ENCODE measurements around the gene SLC7A6.

The SLC7A6 gene

DNA sequence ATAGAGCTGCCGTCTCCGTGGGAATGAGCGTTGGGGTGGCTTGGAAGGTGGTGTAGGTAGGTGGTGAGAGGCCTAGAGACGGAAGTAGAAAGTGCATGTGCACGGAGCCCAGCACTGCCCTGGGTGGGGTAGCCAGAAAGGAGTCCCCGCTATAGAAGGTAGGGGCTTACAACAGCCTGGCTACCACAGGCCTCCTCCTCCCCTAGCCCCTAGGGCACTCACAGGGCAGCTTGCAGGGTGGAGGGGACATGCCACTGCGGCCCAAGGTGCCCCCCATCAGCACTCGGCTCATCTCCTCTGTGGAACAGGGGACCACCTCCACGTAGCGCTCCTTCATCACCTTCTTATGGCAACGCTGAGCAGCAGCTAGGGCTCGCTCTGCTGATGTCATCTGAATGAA lies 33.4 kb upstream of the SLC7A6 start:
- Mint-ChIP-seq H3K27ac (peak overlapping the region; percentile 63), H3K4me1 (ENCODE audit: low read depth) (peaks cover 29% of the 10 kb centered on the region), H3K36me3 (ENCODE audit: low read depth) (peaks cover 13% of the 10 kb centered on the region), H3K4me3 (no peak overlapping the region), H3K9me3 (no peaks in the 10 kb centered on the region), H3K27me3 (ENCODE audit: low read depth) (no peaks in the 10 kb centered on the region)

DNA sequence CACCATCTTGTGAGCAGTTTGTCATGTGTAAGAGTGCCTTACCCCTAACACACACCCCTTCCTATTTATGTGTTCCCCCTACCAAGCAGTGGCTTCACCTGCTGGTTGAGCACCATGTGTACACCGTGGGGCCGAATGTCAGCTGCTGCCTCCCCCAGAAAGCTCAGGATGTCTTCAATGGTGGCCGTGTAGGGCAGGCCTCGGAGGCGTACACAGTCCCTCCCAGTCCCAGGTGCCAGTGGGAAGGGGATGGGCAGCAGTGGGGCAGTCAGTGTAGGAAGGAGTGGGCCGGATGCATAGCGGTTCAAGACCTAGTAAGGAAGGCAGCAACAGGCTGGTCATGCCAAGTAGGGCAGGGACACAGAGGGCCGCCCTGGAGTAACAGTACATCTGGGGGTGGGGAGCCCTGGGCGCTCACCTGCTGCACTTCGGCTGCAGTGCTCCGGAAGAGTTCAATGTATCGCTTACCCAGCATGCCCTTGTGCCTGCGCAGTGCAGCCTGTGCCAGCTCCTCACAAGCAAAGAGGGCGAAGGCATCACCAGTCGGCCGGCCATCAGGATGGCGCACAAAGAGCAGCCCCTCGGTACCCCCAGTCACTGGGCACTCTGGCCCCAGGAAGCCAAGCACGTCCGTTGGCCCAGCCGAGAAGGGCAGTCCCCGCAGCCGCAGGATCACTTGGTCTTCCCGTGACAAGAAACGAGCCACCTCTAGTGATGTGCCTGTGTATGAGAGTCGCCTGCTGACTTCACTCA lies 32.8 kb upstream of the SLC7A6 start:
- H3K27me3 Mint-ChIP-seq (ENCODE audit: low read depth): no peaks in the 10 kb centered on the region
- no peaks in the 10 kb centered on the region for H3K9me3 Mint-ChIP-seq
- H3K4me3 Mint-ChIP-seq: no peak overlapping the region
- H3K4me1 Mint-ChIP-seq (ENCODE audit: low read depth): peaks cover 33% of the 10 kb centered on the region
- no peak overlapping the region for H3K27ac Mint-ChIP-seq
- H3K36me3 Mint-ChIP-seq (ENCODE audit: low read depth): peaks cover 13% of the 10 kb centered on the region

DNA sequence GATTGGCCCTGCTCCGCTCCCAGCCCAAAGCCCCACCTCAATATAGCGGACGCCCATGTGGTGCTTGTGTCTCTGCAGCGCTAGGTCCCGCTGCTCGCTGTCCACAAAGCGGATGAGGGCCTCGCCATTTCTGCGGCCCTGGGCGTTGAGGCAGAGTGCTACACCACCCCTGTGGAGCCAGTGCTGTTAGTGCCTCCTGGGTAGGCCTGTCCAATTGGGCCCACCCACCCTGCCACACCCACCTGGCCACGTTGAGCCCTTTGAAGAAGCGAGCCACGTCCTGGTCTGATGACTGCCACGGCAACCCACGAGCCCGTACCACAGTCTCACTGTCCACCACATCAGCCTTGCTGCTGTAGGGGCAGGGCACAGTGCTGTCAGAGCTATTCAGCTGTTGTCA lies 32.0 kb upstream of the SLC7A6 start:
- Mint-ChIP-seq H3K4me3 (no peak overlapping the region), H3K27ac (no peak overlapping the region), H3K36me3 (ENCODE audit: low read depth) (peaks cover 13% of the 10 kb centered on the region), H3K27me3 (ENCODE audit: low read depth) (no peaks in the 10 kb centered on the region), H3K4me1 (ENCODE audit: low read depth) (peaks cover 33% of the 10 kb centered on the region), H3K9me3 (no peaks in the 10 kb centered on the region)

- no peaks in the 10 kb centered on the region for H3K9me3 Mint-ChIP-seq
- no peak overlapping the region for H3K4me3 Mint-ChIP-seq
- H3K27me3 Mint-ChIP-seq (ENCODE audit: low read depth): peaks cover 4% of the 10 kb centered on the region
- peaks cover 32% of the 10 kb centered on the region for H3K4me1 Mint-ChIP-seq (ENCODE audit: low read depth)
- no peak overlapping the region for H3K27ac Mint-ChIP-seq
- H3K36me3 Mint-ChIP-seq (ENCODE audit: low read depth): peaks cover 13% of the 10 kb centered on the region
Observed at GRCh38 chr16:68233085-68233834, 31.1 kb upstream of the SLC7A6 start.

DNA sequence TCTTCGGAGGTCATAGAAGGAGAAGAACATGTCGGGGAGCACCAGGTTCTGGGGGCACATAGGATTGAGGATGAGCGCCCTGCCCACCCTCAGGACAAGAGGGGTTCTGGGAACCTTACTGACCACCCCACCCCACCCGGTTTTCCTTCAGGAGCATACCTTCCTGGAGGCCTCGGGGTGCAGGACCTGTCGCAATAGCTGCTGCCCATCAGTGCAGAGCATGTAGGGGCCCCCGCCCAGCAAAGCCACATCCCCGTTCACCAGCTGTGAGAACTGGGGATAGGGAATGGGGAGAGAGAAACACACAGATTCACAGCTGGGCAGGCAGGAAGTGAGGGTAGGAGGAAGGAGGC lies 30.5 kb upstream of the SLC7A6 start:
- Mint-ChIP-seq H3K4me1 (ENCODE audit: low read depth) (peaks cover 31% of the 10 kb centered on the region), H3K27ac (no peak overlapping the region), H3K27me3 (ENCODE audit: low read depth) (peaks cover 4% of the 10 kb centered on the region), H3K4me3 (no peak overlapping the region), H3K36me3 (ENCODE audit: low read depth) (peaks cover 13% of the 10 kb centered on the region), H3K9me3 (no peaks in the 10 kb centered on the region)

- Mint-ChIP-seq H3K36me3 (ENCODE audit: low read depth) (peaks cover 8% of the 10 kb centered on the region), H3K27me3 (ENCODE audit: low read depth) (peaks cover 4% of the 10 kb centered on the region), H3K9me3 (no peaks in the 10 kb centered on the region), H3K4me3 (no peak overlapping the region), H3K27ac (no peak overlapping the region), H3K4me1 (ENCODE audit: low read depth) (peaks cover 26% of the 10 kb centered on the region)
Observed at GRCh38 chr16:68234188-68235107, 29.9 kb upstream of the SLC7A6 start.

- H3K27ac Mint-ChIP-seq: no peak overlapping the region
- no peaks in the 10 kb centered on the region for H3K9me3 Mint-ChIP-seq
- peaks cover 4% of the 10 kb centered on the region for H3K27me3 Mint-ChIP-seq (ENCODE audit: low read depth)
- no peak overlapping the region for H3K4me3 Mint-ChIP-seq
- H3K36me3 Mint-ChIP-seq (ENCODE audit: low read depth): peaks cover 5% of the 10 kb centered on the region
- peaks cover 26% of the 10 kb centered on the region for H3K4me1 Mint-ChIP-seq (ENCODE audit: low read depth)
Observed at GRCh38 chr16:68235108-68235886, 29.0 kb upstream of the SLC7A6 start.

DNA sequence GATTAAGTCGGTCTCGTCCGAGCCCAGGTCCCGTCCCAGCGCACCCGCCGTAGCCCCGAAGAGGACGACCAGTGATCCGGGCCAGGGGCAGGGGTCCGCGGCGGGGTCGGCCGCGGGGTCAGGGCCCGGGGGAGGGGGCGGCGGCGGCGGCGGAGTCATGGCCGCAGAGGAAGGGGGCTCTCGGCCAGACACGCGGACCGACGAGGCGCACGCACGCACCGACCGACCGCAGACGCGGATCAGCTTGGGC lies 28.5 kb upstream of the SLC7A6 start, which contains the start of gene ESRP2:
Gene ESRP2 (minus strand): TSS at position 241 of the 250 bp plus-strand sequence. CDS start 82 bp downstream, at position 159.
- H3K4me3 Mint-ChIP-seq: peak within 1 kb of the TSS; percentile 94
- H3K4me1 Mint-ChIP-seq (ENCODE audit: low read depth): peaks cover 26% of the 10 kb centered on the region
- peaks cover 4% of the 10 kb centered on the region for H3K36me3 Mint-ChIP-seq (ENCODE audit: low read depth)
- H3K9me3 Mint-ChIP-seq: no peaks in the 10 kb centered on the region
- peaks cover 4% of the 10 kb centered on the region for H3K27me3 Mint-ChIP-seq (ENCODE audit: low read depth)
- no peak within 1 kb of the TSS for H3K27ac Mint-ChIP-seq

- Mint-ChIP-seq H3K27me3 (ENCODE audit: low read depth) (peaks cover 4% of the 10 kb centered on the region), H3K27ac (no peak overlapping the region), H3K4me3 (peak overlapping the region; percentile 94)
Observed at GRCh38 chr16:68236137-68236825, 28.0 kb upstream of the SLC7A6 start.

GRCh38 chr16:68236826-68237242 lies 27.5 kb upstream of the SLC7A6 start:
- Mint-ChIP-seq H3K27me3 (ENCODE audit: low read depth) (peaks cover 4% of the 10 kb centered on the region), H3K4me3 (peak overlapping the region; percentile 94), H3K27ac (no peak overlapping the region), H3K36me3 (ENCODE audit: low read depth) (peaks cover 4% of the 10 kb centered on the region), H3K9me3 (no peaks in the 10 kb centered on the region), H3K4me1 (ENCODE audit: low read depth) (peaks cover 26% of the 10 kb centered on the region)

More at GRCh38 chr16:68236137-68236825, 28.0 kb upstream of the SLC7A6 start:
- Mint-ChIP-seq H3K36me3 (ENCODE audit: low read depth) (peaks cover 4% of the 10 kb centered on the region), H3K9me3 (no peaks in the 10 kb centered on the region), H3K4me1 (ENCODE audit: low read depth) (peaks cover 26% of the 10 kb centered on the region)

DNA sequence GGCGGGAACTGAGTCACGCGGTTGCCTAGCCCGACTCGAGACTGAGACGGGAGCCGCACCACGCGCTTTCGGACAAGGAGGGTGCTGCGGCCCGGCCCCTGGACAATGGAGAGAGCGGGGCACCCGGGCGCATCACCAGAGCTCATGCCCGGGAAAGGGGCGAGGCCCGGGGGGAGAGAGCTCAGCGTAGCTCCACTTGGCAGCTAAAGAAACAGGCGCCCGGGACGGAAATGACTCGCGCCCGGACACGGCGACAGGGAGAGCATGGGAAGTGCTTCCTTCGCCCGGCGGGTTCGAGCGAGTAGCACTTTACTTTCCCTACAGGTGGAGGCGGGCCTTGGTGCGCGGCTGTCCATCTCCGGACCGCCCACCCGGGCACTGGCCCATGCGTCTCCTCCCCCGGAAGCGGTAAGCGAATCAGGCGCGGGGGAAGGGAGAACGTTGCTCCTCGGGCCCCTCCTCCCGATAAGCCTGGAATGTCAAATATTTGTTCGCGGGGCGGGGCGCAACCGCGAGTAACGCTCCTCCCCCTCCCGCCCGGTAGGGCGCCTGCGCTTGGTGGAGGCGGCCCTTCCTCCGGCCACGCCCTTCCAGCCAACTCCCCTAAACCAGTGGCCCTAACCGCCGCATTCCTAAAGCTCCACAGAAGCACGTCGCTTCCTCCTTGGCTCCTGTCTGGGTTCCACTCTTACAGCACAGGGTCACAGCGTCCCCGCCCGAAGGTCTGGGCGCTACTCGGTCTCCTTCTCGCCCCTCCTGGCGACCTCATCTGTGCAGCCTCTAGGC lies 26.9 kb upstream of the SLC7A6 start:
- Mint-ChIP-seq H3K36me3 (ENCODE audit: low read depth) (peaks cover 4% of the 10 kb centered on the region), H3K4me1 (ENCODE audit: low read depth) (peaks cover 26% of the 10 kb centered on the region), H3K27me3 (ENCODE audit: low read depth) (peaks cover 4% of the 10 kb centered on the region), H3K9me3 (no peaks in the 10 kb centered on the region), H3K4me3 (peak overlapping the region; percentile 94), H3K27ac (peak overlapping the region; percentile 73)

- H3K4me3 Mint-ChIP-seq: peak overlapping the region; percentile 94
- H3K9me3 Mint-ChIP-seq: no peaks in the 10 kb centered on the region
- peaks cover 4% of the 10 kb centered on the region for H3K36me3 Mint-ChIP-seq (ENCODE audit: low read depth)
- peaks cover 25% of the 10 kb centered on the region for H3K4me1 Mint-ChIP-seq (ENCODE audit: low read depth)
- peak overlapping the region; percentile 73 for H3K27ac Mint-ChIP-seq
- peaks cover 4% of the 10 kb centered on the region for H3K27me3 Mint-ChIP-seq (ENCODE audit: low read depth)
Observed at GRCh38 chr16:68238029-68238345, 26.3 kb upstream of the SLC7A6 start.

- H3K36me3 Mint-ChIP-seq (ENCODE audit: low read depth): peaks cover 2% of the 10 kb centered on the region
- H3K9me3 Mint-ChIP-seq: no peaks in the 10 kb centered on the region
- H3K4me3 Mint-ChIP-seq: no peak overlapping the region
- peaks cover 25% of the 10 kb centered on the region for H3K4me1 Mint-ChIP-seq (ENCODE audit: low read depth)
- H3K27me3 Mint-ChIP-seq (ENCODE audit: low read depth): peaks cover 7% of the 10 kb centered on the region
- no peak overlapping the region for H3K27ac Mint-ChIP-seq
Observed at GRCh38 chr16:68242085-68242484, 22.2 kb upstream of the SLC7A6 start.
